ENCODE data around the gene UBE2Z.

Gene UBE2Z

DNA sequence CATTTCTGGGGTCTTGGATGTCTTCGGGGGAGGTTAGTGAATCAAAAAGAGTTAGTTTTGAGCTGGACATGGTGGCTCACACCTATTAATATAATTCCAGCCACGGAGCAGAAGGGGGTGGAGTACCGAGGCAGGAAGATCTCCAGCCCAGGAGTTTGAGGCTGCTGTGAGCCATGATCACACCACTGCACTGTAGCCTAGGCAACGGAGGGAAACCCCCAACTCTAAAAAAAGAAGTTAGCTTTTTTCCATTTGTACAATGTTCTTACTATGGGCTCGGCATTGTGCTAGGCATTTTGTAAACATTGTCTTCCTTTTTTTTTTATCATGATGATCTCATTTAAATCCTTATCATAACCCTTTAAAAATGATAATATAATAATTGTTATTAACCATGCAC is 44.7 kb downstream of the UBE2Z start:
- Histone ChIP-seq H3K4me3 (ENCODE audit: low read length in 2 of 2) (no peak overlapping the region), H3K27ac (ENCODE audit: low read depth in 2 of 2, low read length in 2 of 2) (no peak overlapping the region), H3K9me3 (ENCODE audit: control insufficient read depth in 2 of 2, low read length in 2 of 2) (no peaks in the 10 kb centered on the region), H3K36me3 (ENCODE audit: control insufficient read depth in 2 of 2, insufficient read depth in 2 of 2, low read length in 2 of 2) (no peaks in the 10 kb centered on the region), H3K9ac (ENCODE audit: low read depth in 1 of 2, low read length in 2 of 2) (no peak overlapping the region), H3K27me3 (ENCODE audit: control insufficient read depth in 2 of 2, insufficient read depth in 2 of 2, low read length in 2 of 2) (peaks cover 3% of the 10 kb centered on the region in 2 donors), H3K4me1 (ENCODE audit: control insufficient read depth in 2 of 2, insufficient read depth in 2 of 2, low read length in 2 of 2) (peaks cover 2 to 4% of the 10 kb centered on the region in 2 donors)

DNA sequence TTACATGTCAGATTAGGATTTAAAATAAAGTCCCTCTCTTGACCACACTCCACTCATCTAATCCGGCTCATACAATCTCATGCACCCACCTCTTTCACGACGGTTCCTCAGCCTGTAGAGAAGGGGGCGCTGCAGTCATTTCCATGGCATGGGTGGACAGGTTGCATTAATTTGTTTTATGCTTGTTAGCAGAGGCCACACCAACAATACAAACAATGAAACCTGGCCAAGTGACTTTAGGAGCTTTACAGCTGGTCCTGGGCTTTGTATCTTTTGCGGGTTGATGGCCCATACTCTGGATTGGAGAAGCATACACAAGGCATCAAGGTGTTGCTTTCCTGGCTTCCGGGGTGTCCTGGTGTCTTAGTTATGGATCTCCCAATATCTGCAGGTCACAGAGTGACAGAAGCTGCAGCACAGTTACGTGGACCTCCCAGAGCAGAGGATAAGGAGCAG is 46.1 kb downstream of the UBE2Z start:
- H3K9ac ChIP-seq (ENCODE audit: low read depth in 1 of 2, low read length in 2 of 2): no peak overlapping the region
- H3K4me1 ChIP-seq (ENCODE audit: control insufficient read depth in 2 of 2, insufficient read depth in 2 of 2, low read length in 2 of 2): peaks cover 2 to 4% of the 10 kb centered on the region in 2 donors
- H3K4me3 ChIP-seq (ENCODE audit: low read length in 2 of 2): no peak overlapping the region
- no peaks in the 10 kb centered on the region for H3K36me3 ChIP-seq (ENCODE audit: control insufficient read depth in 2 of 2, insufficient read depth in 2 of 2, low read length in 2 of 2)
- peaks cover 5 to 6% of the 10 kb centered on the region in 2 donors for H3K27me3 ChIP-seq (ENCODE audit: control insufficient read depth in 2 of 2, insufficient read depth in 2 of 2, low read length in 2 of 2)
- no peak overlapping the region for H3K27ac ChIP-seq (ENCODE audit: low read depth in 2 of 2, low read length in 2 of 2)
- H3K9me3 ChIP-seq (ENCODE audit: control insufficient read depth in 2 of 2, low read length in 2 of 2): no peaks in the 10 kb centered on the region

- Histone ChIP-seq H3K36me3 (ENCODE audit: control insufficient read depth in 2 of 2, insufficient read depth in 2 of 2, low read length in 2 of 2) (no peaks in the 10 kb centered on the region), H3K9ac (ENCODE audit: low read depth in 1 of 2, low read length in 2 of 2) (no peak overlapping the region), H3K4me1 (ENCODE audit: control insufficient read depth in 2 of 2, insufficient read depth in 2 of 2, low read length in 2 of 2) (no peaks in the 10 kb centered on the region), H3K27ac (ENCODE audit: low read depth in 2 of 2, low read length in 2 of 2) (no peak overlapping the region), H3K9me3 (ENCODE audit: control insufficient read depth in 2 of 2, low read length in 2 of 2) (no peaks in the 10 kb centered on the region), H3K27me3 (ENCODE audit: control insufficient read depth in 2 of 2, insufficient read depth in 2 of 2, low read length in 2 of 2) (peaks cover 14 to 24% of the 10 kb centered on the region in 2 donors), H3K4me3 (ENCODE audit: low read length in 2 of 2) (no peak overlapping the region)
Observed at GRCh38 chr17:48960834-48961515, 52.8 kb downstream of the UBE2Z start.

DNA sequence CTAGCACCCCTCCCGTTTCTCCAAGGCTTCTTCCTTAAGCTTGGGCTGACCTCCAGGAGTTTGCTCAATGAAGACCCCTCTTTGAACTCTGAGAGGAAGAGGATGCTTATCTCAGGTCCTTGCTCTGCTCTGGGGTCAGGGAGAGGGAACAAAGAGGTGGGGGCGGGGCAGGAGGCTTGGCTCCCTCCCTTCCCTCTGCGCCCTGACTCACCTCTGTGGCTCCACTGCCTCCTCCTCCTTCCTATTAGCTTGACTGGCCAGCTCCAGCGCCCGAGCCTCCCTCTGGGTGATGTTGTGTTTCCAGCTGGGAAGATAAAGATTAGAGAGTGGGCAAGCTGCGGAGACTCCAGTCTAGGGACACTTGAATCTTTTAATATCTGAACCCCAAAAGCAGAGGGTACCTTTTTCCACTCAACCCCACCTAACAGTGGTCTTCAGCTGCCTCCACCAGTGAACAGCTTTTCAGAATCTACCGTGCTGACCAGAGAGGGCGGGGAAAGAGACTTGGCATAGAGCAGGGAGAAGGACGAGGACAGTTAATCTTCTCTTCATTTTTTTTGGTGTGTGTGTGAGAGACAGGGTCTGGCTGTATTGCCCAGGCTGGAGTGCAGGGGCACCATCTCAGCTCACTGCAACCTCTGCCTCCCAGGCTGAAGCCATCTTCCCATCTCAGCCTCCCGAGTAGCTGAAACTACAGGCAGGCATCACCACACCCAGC is 53.5 kb downstream of the UBE2Z start:
- Histone ChIP-seq H3K27ac (ENCODE audit: low read depth in 2 of 2, low read length in 2 of 2) (no peak overlapping the region), H3K9ac (ENCODE audit: low read depth in 1 of 2, low read length in 2 of 2) (no peak overlapping the region), H3K27me3 (ENCODE audit: control insufficient read depth in 2 of 2, insufficient read depth in 2 of 2, low read length in 2 of 2) (peaks cover 16 to 25% of the 10 kb centered on the region in 2 donors), H3K4me3 (ENCODE audit: low read length in 2 of 2) (no peak overlapping the region), H3K36me3 (ENCODE audit: control insufficient read depth in 2 of 2, insufficient read depth in 2 of 2, low read length in 2 of 2) (no peaks in the 10 kb centered on the region), H3K4me1 (ENCODE audit: control insufficient read depth in 2 of 2, insufficient read depth in 2 of 2, low read length in 2 of 2) (no peaks in the 10 kb centered on the region), H3K9me3 (ENCODE audit: control insufficient read depth in 2 of 2, low read length in 2 of 2) (no peaks in the 10 kb centered on the region)

DNA sequence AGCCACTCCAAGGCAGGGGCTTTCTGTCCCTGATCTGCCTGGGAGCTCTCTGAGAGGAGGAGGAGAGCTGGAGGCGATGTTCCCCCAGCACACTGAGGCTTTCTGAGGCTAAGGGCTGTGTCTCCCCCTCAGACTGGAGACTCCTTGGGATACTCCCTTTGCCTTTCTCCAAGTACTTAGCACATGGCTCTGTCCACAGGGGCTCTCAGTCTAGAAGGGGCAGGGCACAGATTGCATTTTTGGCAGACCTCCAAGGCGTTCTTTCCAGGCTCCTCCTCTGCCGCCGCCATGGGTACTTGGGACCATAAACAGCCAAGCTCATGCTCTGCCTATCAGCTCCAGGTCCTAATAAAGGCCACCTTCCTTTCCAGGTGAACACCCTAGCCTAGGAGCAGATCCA is 62.0 kb downstream of the UBE2Z start:
- Histone ChIP-seq H3K9ac (ENCODE audit: low read depth in 1 of 2, low read length in 2 of 2) (no peak overlapping the region), H3K4me3 (ENCODE audit: low read length in 2 of 2) (no peak overlapping the region), H3K9me3 (ENCODE audit: control insufficient read depth in 2 of 2, low read length in 2 of 2) (no peaks in the 10 kb centered on the region), H3K36me3 (ENCODE audit: control insufficient read depth in 2 of 2, insufficient read depth in 2 of 2, low read length in 2 of 2) (no peaks in the 10 kb centered on the region), H3K27me3 (ENCODE audit: control insufficient read depth in 2 of 2, insufficient read depth in 2 of 2, low read length in 2 of 2) (peaks cover 11 to 19% of the 10 kb centered on the region in 2 donors), H3K27ac (ENCODE audit: low read depth in 2 of 2, low read length in 2 of 2) (no peak overlapping the region), H3K4me1 (ENCODE audit: control insufficient read depth in 2 of 2, insufficient read depth in 2 of 2, low read length in 2 of 2) (no peaks in the 10 kb centered on the region)

- Histone ChIP-seq H3K27ac (ENCODE audit: low read depth in 2 of 2, low read length in 2 of 2) (no peak overlapping the region), H3K27me3 (ENCODE audit: control insufficient read depth in 2 of 2, insufficient read depth in 2 of 2, low read length in 2 of 2) (peaks cover 11 to 19% of the 10 kb centered on the region in 2 donors), H3K4me3 (ENCODE audit: low read length in 2 of 2) (no peak overlapping the region), H3K9ac (ENCODE audit: low read depth in 1 of 2, low read length in 2 of 2) (no peak overlapping the region), H3K9me3 (ENCODE audit: control insufficient read depth in 2 of 2, low read length in 2 of 2) (no peaks in the 10 kb centered on the region), H3K36me3 (ENCODE audit: control insufficient read depth in 2 of 2, insufficient read depth in 2 of 2, low read length in 2 of 2) (no peaks in the 10 kb centered on the region), H3K4me1 (ENCODE audit: control insufficient read depth in 2 of 2, insufficient read depth in 2 of 2, low read length in 2 of 2) (no peaks in the 10 kb centered on the region)
Observed at GRCh38 chr17:48970865-48971687, 62.9 kb downstream of the UBE2Z start.

DNA sequence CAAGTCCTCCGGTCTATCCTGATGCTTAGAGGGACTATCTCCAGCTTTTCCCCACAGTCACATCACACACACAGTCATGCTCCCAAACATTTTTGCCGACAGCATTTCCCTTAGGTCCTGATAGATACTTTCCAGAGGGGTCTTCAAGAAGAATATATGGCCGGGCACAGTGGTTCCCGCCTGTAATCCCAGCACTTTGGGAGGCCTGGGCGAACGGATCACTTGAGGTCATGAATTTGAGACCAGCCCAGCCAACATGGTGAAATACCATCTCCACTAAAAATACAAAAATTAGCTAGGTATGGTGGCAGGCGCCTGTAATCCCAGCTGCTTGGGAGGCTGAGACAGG is 64.5 kb downstream of the UBE2Z start:
- no peaks in the 10 kb centered on the region for H3K9me3 ChIP-seq (ENCODE audit: control insufficient read depth in 2 of 2, low read length in 2 of 2)
- no peaks in the 10 kb centered on the region for H3K36me3 ChIP-seq (ENCODE audit: control insufficient read depth in 2 of 2, insufficient read depth in 2 of 2, low read length in 2 of 2)
- no peak overlapping the region for H3K9ac ChIP-seq (ENCODE audit: low read depth in 1 of 2, low read length in 2 of 2)
- H3K27ac ChIP-seq (ENCODE audit: low read depth in 2 of 2, low read length in 2 of 2): no peak overlapping the region
- no peaks in the 10 kb centered on the region for H3K4me1 ChIP-seq (ENCODE audit: control insufficient read depth in 2 of 2, insufficient read depth in 2 of 2, low read length in 2 of 2)
- H3K4me3 ChIP-seq (ENCODE audit: low read length in 2 of 2): no peak overlapping the region
- peaks cover 9 to 18% of the 10 kb centered on the region in 2 donors for H3K27me3 ChIP-seq (ENCODE audit: control insufficient read depth in 2 of 2, insufficient read depth in 2 of 2, low read length in 2 of 2)

GRCh38 chr17:48973806-48974205 is 65.6 kb downstream of the UBE2Z start:
- Histone ChIP-seq H3K9me3 (ENCODE audit: control insufficient read depth in 2 of 2, low read length in 2 of 2) (no peaks in the 10 kb centered on the region), H3K27ac (ENCODE audit: low read depth in 2 of 2, low read length in 2 of 2) (no peak overlapping the region), H3K9ac (ENCODE audit: low read depth in 1 of 2, low read length in 2 of 2) (no peak overlapping the region), H3K4me3 (ENCODE audit: low read length in 2 of 2) (no peak overlapping the region), H3K4me1 (ENCODE audit: control insufficient read depth in 2 of 2, insufficient read depth in 2 of 2, low read length in 2 of 2) (no peaks in the 10 kb centered on the region), H3K27me3 (ENCODE audit: control insufficient read depth in 2 of 2, insufficient read depth in 2 of 2, low read length in 2 of 2) (peaks cover 9 to 14% of the 10 kb centered on the region in 2 donors), H3K36me3 (ENCODE audit: control insufficient read depth in 2 of 2, insufficient read depth in 2 of 2, low read length in 2 of 2) (no peaks in the 10 kb centered on the region)
